HG02943 (cell line): ENCODE measurements around the gene KRTAP6-1.

Experiments
- ATAC-seq: cut with Tn5 transposase; IDR thresholded peaks from one replicate; pipeline ENCODE4 v1.9.1; 2021; ENCODE audit warnings: mild to moderate bottlenecking, low read depth, moderate library complexity; ENCODE audit not compliant: unreplicated experiment

KRTAP6-1 gene

DNA sequence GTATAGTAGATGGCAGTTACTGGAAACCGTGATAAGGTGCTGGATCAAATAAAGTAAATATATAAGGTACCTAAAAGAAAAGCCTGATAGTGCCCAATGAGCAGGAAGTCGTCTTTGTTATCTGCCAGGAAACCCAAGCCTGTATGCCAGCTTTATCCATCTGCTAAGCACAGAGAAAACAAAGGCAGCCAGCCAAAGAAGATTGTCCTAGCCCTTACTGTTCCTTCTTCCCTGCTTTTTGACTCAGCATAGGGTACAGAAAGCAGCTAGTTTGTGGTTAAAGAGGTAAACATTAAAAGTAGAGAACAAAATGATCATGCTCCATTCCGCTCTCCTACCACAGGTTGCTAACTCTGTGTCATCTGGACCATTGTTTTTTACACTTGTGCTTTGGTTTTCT lies 33.6 kb downstream of the KRTAP6-1 start:
- ATAC-seq: no peak

GRCh38 chr21:30579346-30579745 lies 34.4 kb downstream of the KRTAP6-1 start:
- no peak for ATAC-seq

DNA sequence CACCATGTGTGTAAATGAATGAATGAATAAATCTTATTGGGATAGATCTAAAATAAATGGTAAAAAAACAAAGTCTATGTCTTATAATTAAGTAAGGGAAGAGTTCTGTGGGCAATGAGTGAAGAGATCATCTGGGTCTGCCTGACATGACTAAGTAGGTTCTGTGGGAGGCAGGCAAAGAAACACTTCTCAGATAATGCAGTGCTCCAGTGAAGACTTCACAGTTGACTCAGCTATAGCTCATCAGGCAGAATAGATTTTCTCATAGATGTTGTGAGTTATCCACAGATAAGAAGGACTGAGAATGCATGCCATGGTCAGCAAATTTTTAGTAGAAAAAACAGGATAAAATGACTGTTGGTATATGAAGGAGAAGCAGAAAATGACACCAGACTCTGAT lies 36.0 kb downstream of the KRTAP6-1 start:
- ATAC-seq: no peak

DNA sequence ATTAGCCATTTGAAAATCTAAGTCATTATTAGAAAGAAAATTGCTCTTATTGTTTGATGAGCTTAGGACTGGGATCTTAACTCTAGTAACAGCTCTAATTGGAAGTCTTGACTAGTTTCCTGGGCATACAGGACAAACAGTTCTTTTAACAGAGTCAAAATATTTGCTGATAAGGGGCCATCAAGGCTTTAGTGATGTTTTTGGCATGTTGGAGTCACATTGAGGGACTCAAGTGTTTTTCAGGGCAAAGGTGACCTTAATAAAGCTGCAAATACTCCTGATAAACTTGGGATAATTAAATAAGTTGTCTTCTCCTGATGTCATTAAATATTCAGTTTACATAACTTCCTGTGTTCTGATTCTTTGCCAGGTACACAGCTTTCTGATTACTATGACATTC lies 46.1 kb downstream of the KRTAP6-1 start:
- ATAC-seq: no peak

DNA sequence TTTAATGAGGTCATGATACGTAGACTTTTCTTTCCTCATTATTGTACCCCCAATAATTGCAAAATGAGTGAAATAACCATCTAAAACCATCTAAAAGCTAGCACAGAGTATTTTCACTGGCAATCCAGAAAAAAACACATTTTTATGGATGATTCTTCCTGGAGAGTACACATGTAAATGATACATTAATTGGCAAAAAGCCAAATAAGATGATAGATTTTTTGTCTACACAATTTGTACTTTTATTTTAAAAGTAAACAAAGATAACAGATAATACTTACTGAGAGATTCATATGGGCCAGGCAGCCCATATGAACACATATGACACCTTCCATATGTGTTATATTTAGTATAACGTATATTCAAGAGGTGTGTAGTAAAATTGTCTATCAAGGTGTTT lies 50.1 kb downstream of the KRTAP6-1 start:
- no peak for ATAC-seq
